Neutrophil (primary cell): Measurements from ENCODE around the gene CAMK2A.

ENCODE experiments used
- H3K27ac ChIP-seq: fragments of 200-600 bp; sonication (generic); 2 replicates; pipeline ENCODE4 v1.5.1; 2016; ENCODE audit warnings: mild to moderate bottlenecking, moderate library complexity
- H3K27me3 ChIP-seq: fragments of 200-600 bp; sonication (generic); 2 replicates; pipeline ENCODE4 v1.6.0; 2016; ENCODE audit warnings: mild to moderate bottlenecking
- H3K36me3 ChIP-seq: fragments of 200-600 bp; sonication (generic); 2 replicates; pipeline ENCODE4 v1.5.1; 2017
- H3K4me1 ChIP-seq, 2 experiments: fragments of 200-600 bp in 1 of 2; sonication (generic) in 1 of 2; 1 replicate in 1 of 2; 2 replicates in 1 of 2; pipeline versions ENCODE4 v1.5.1 to v1.6.1; 2013 to 2016; ENCODE audit warnings: low read depth in 1 of 2, low read length in 1 of 2, mild to moderate bottlenecking in 1 of 2, moderate library complexity in 1 of 2; ENCODE audit not compliant: control insufficient read depth in 1 of 2, insufficient read depth in 1 of 2
- H3K4me3 ChIP-seq, 2 experiments: fragments of 200-600 bp in 1 of 2; sonication (generic) in 1 of 2; 1 replicate in 1 of 2; 2 replicates in 1 of 2; pipeline ENCODE4 v1.5.1; 2013 to 2016; ENCODE audit warnings: low read depth in 1 of 2, low read length in 1 of 2, mild to moderate bottlenecking in 1 of 2, moderate library complexity in 1 of 2
- H3K9me3 ChIP-seq: fragments of 200-600 bp; sonication (generic); 2 replicates; pipeline ENCODE4 v1.5.1; 2016
- CTCF ChIP-seq: fragments of 200-600 bp; sonication (generic); IDR thresholded peaks from 2 replicates; pipeline ENCODE4 v1.5.1; 2016; ENCODE audit warnings: antibody characterized with exemption

Gene CAMK2A

GRCh38 chr5:150302301-150303069 lies 12.9 kb upstream of the CAMK2A start, which contains the start of gene ARSI:
TSS of gene ARSI (minus strand) at chr5:150302905. CDS start at chr5:150302373, 532 bp downstream.
- no peaks in the 10 kb centered on the region for H3K36me3 ChIP-seq
- peaks cover 67% of the 10 kb centered on the region for H3K27me3 ChIP-seq
- H3K4me1 ChIP-seq = no peaks in the 10 kb centered on the region
- H3K27ac ChIP-seq = no peak within 1 kb of the TSS
- no peak for TF ChIP-seq CTCF
- H3K4me3 ChIP-seq = no peak within 1 kb of the TSS
- H3K9me3 ChIP-seq = no peaks in the 10 kb centered on the region

- peaks cover 67% of the 10 kb centered on the region for H3K27me3 ChIP-seq
- no peaks in the 10 kb centered on the region for H3K4me1 ChIP-seq
- H3K4me3 ChIP-seq = no peak overlapping the region
- no peaks in the 10 kb centered on the region for H3K36me3 ChIP-seq
- TF ChIP-seq CTCF = no peak
- no peaks in the 10 kb centered on the region for H3K9me3 ChIP-seq
- no peak overlapping the region for H3K27ac ChIP-seq
These were observed 12.3 kb upstream of the CAMK2A start for GRCh38 chr5:150301901-150302300.

GRCh38 chr5:150301170-150301505 lies 11.6 kb upstream of the CAMK2A start:
- H3K4me1 ChIP-seq = no peaks in the 10 kb centered on the region
- H3K27me3 ChIP-seq = peaks cover 67% of the 10 kb centered on the region
- TF ChIP-seq CTCF = no peak
- H3K36me3 ChIP-seq = no peaks in the 10 kb centered on the region
- no peak overlapping the region for H3K27ac ChIP-seq
- H3K9me3 ChIP-seq = no peaks in the 10 kb centered on the region
- no peak overlapping the region for H3K4me3 ChIP-seq

GRCh38 chr5:150300496-150301169 lies 11.1 kb upstream of the CAMK2A start:
- no peaks in the 10 kb centered on the region for H3K36me3 ChIP-seq
- no peaks in the 10 kb centered on the region for H3K9me3 ChIP-seq
- H3K27me3 ChIP-seq = peaks cover 67% of the 10 kb centered on the region
- no peak overlapping the region for H3K27ac ChIP-seq
- no peaks in the 10 kb centered on the region for H3K4me1 ChIP-seq
- no peak overlapping the region for H3K4me3 ChIP-seq
- TF ChIP-seq CTCF = no peak

- H3K9me3 ChIP-seq = no peaks in the 10 kb centered on the region
- no peak overlapping the region for H3K27ac ChIP-seq
- H3K36me3 ChIP-seq = no peaks in the 10 kb centered on the region
- H3K4me1 ChIP-seq = no peaks in the 10 kb centered on the region
- peaks cover 59% of the 10 kb centered on the region for H3K27me3 ChIP-seq
- H3K4me3 ChIP-seq = no peak overlapping the region
- TF ChIP-seq CTCF = no peak
These were observed 10.2 kb upstream of the CAMK2A start for GRCh38 chr5:150299571-150300327.
